GM12878 (cell line): ENCODE data around the gene SORL1. TPM values are rescaled to one million over a fixed set of nuclear protein-coding genes. Genes with fewer than 3 reads are reported as not detected.
A peak's percentile ranks its signal among the peaks of the same experiment; 100 is the strongest.

ENCODE experiments used
- ATAC-seq: fragments of 200-7000 bp; cut with Tn5 transposase; 3 replicates; pipeline ENCODE4 v1.9.1; 2020; ENCODE audit warnings: mild to moderate bottlenecking, moderate library complexity
- BruUV-seq: library from RNA; stranded (reverse); fragments of 400-500 nt; replicated peaks from 2 replicates; lab custom pipeline; 2021; lab: Mats Ljungman, UMichigan
- CTCF ChIA-PET: fragments of 300-600 bp; sonication (Branson Sonifier 250); formaldehyde crosslinking; extraction: SDS; loops from one replicate; lab custom pipeline; 2021; ENCODE audit warnings: inconsistent platforms; lab: Yijun Ruan, JAX
- POLR2A ChIA-PET: fragments of 350-600 bp; formaldehyde crosslinking; extraction: SDS; loops from one replicate; lab custom pipeline; 2021; ENCODE audit warnings: inconsistent platforms; lab: Charles Lee
- RAD21 ChIA-PET: fragments of 300-600 bp; sonication (Branson Sonifier 250); formaldehyde crosslinking; loops from one replicate; lab custom pipeline; 2023; ENCODE audit warnings: antibody characterized with exemption; ENCODE audit not compliant: unreplicated experiment; lab: Charles Lee
- SMC1A ChIA-PET: fragments of 300-600 bp; sonication (Branson Sonifier 250); formaldehyde crosslinking; loops from one replicate; lab custom pipeline; 2023; ENCODE audit not compliant: unreplicated experiment, uncharacterized antibody; lab: Charles Lee
- DNase-seq: peaks from one replicate; pipeline ENCODE4 v3.0.0-alpha.2; 2011; ENCODE audit warnings: low read depth, low spot score
- FAIRE-seq: peaks from 3 replicates; lab custom pipeline; 2011; peaks lifted over from hg19 to GRCh38; lab: Jason Lieb, UNC
- H2AFZ ChIP-seq: 2 replicates; pipeline ENCODE4 v1.6.0; 2011; ENCODE audit warnings: low read depth, low read length, control low read depth; ENCODE audit not compliant: control insufficient read depth
- H3K27ac ChIP-seq: 2 replicates; pipeline ENCODE4 v1.5.1; 2011; ENCODE audit warnings: control low read depth; ENCODE audit not compliant: control insufficient read depth, insufficient read depth
- H3K27me3 ChIP-seq, 2 experiments: replicated peaks in 1 of 2; 2 replicates each; pipeline versions ENCODE4 v1.6.0 to v1.6.1; 2011; ENCODE audit warnings: low read length in 1 of 2; ENCODE audit not compliant: control insufficient read depth in 2 of 2, insufficient read depth in 2 of 2
- H3K36me3 ChIP-seq, 2 experiments: 2 replicates each; pipeline ENCODE4 v1.5.1; 2011; ENCODE audit warnings: low read length in 1 of 2; ENCODE audit not compliant: control insufficient read depth in 2 of 2, insufficient read depth in 2 of 2
- H3K4me1 ChIP-seq: 2 replicates; pipeline ENCODE4 v1.6.1; 2011; ENCODE audit warnings: mild to moderate bottlenecking, low read length, moderate library complexity, mixed read lengths; ENCODE audit not compliant: control insufficient read depth, insufficient read depth
- H3K4me2 ChIP-seq: 2 replicates; pipeline ENCODE4 v1.6.0; 2011; ENCODE audit warnings: control low read depth; ENCODE audit not compliant: control insufficient read depth, insufficient read depth
- H3K4me3 ChIP-seq: fragments of 200-600 bp; sonication (generic); 2 replicates; pipeline ENCODE4 v1.5.1; 2016
- H3K79me2 ChIP-seq: 2 replicates; pipeline ENCODE4 v1.6.0; 2011; ENCODE audit warnings: low read length; ENCODE audit not compliant: control insufficient read depth, insufficient read depth
- H3K9ac ChIP-seq: 2 replicates; pipeline ENCODE4 v1.8.0; 2011; ENCODE audit warnings: low read length, control low read depth, mixed read lengths; ENCODE audit not compliant: control insufficient read depth, insufficient read depth
- H3K9me3 ChIP-seq: replicated peaks from 3 replicates; pipeline ENCODE4 v1.5.1; 2011; ENCODE audit warnings: mild to moderate bottlenecking, low read length; ENCODE audit not compliant: control insufficient read depth, insufficient read depth
- H4K20me1 ChIP-seq: 2 replicates; pipeline ENCODE4 v1.6.0; 2011; ENCODE audit not compliant: control insufficient read depth, insufficient read depth
- ATF7 ChIP-seq: fragments of 450-650 bp; IDR thresholded peaks from 2 replicates; pipeline ENCODE4 v1.6.1; 2016; ENCODE audit warnings: low read depth, mild to moderate bottlenecking
- BACH1 ChIP-seq: fragments of 450-650 bp; IDR thresholded peaks from 2 replicates; pipeline ENCODE4 v1.6.1; 2017; ENCODE audit warnings: mild to moderate bottlenecking, borderline replicate concordance
- CHD2 ChIP-seq: IDR thresholded peaks from 2 replicates; pipeline ENCODE4 v1.6.1; 2011; ENCODE audit warnings: low read depth, low read length, improper control_type of control experiment, borderline replicate concordance
- CHD4 ChIP-seq: fragments of 200-600 bp; sonication (generic); IDR thresholded peaks from 2 replicates; pipeline ENCODE4 v1.6.1; 2016; ENCODE audit warnings: mild to moderate bottlenecking
- ETV6 ChIP-seq, 2 experiments: fragments of 450-650 bp in 1 of 2; IDR thresholded peaks in 1 of 2; conservative IDR thresholded peaks in 1 of 2; 2 replicates each; pipeline ENCODE4 v1.6.1; 2014; ENCODE audit warnings: antibody characterized with exemption in 1 of 2, borderline replicate concordance in 1 of 2, low read depth in 1 of 2, mild to moderate bottlenecking in 1 of 2, moderate library complexity in 1 of 2
- HCFC1 ChIP-seq: fragments of 150-350 bp; IDR thresholded peaks from 2 replicates; pipeline ENCODE4 v1.6.1; 2014; ENCODE audit warnings: low read length
- IRF4 ChIP-seq: IDR thresholded peaks from 2 replicates; pipeline ENCODE4 v1.6.1; 2011; ENCODE audit warnings: low read depth, low read length
- MEF2B ChIP-seq: fragments of 450-650 bp; IDR thresholded peaks from 2 replicates; pipeline ENCODE4 v1.6.1; 2018; ENCODE audit warnings: mild to moderate bottlenecking, moderate library complexity; ENCODE audit not compliant: partially characterized antibody, poor library complexity, severe bottlenecking
- MYC ChIP-seq: IDR thresholded peaks from 2 replicates; pipeline ENCODE4 v1.6.1; 2011; ENCODE audit warnings: mild to moderate bottlenecking, low read length, moderate library complexity, inconsistent platforms; ENCODE audit not compliant: insufficient read depth, insufficient replicate concordance, insufficient read length, severe bottlenecking
- NBN ChIP-seq: fragments of 450-650 bp; IDR thresholded peaks from 2 replicates; pipeline ENCODE4 v1.6.1; 2016
- NFIC ChIP-seq: IDR thresholded peaks from 2 replicates; pipeline ENCODE4 v1.6.1; 2012; ENCODE audit warnings: low read depth, mild to moderate bottlenecking, inconsistent platforms, low read length, moderate library complexity
- NFYB ChIP-seq: IDR thresholded peaks from 2 replicates; pipeline ENCODE4 v1.6.1; 2011; ENCODE audit warnings: low read depth, mild to moderate bottlenecking, low read length, improper control_type of control experiment, moderate library complexity; ENCODE audit not compliant: insufficient read depth
- NR2F1 ChIP-seq: fragments of 450-650 bp; conservative IDR thresholded peaks from 2 replicates; pipeline ENCODE4 v1.6.1; 2017; ENCODE audit warnings: mild to moderate bottlenecking
- PAX5 ChIP-seq: IDR thresholded peaks from 2 replicates; pipeline ENCODE4 v1.6.1; 2011; ENCODE audit warnings: low read depth, low read length, borderline replicate concordance
- SMAD5 ChIP-seq: IDR thresholded peaks from 2 replicates; pipeline ENCODE4 v1.6.1; 2016; ENCODE audit warnings: antibody characterized with exemption, low read depth
- SMARCA5 ChIP-seq: fragments of 450-650 bp; IDR thresholded peaks from 2 replicates; pipeline ENCODE4 v1.6.1; 2017; ENCODE audit warnings: mild to moderate bottlenecking
- TCF12 ChIP-seq: IDR thresholded peaks from 2 replicates; pipeline ENCODE4 v1.6.1; 2011; ENCODE audit warnings: low read depth, mild to moderate bottlenecking, low read length
- ZNF217 ChIP-seq: fragments of 450-650 bp; IDR thresholded peaks from 2 replicates; pipeline ENCODE4 v1.6.1; 2017; ENCODE audit warnings: antibody characterized with exemption, mild to moderate bottlenecking
- WGBS: methylation state at CpG from one replicate; pipeline ENCODE4 v1.1.6; 2016; ENCODE audit warnings: low lambda C conversion rate; ENCODE audit not compliant: insufficient replicate concordance, insufficient coverage; ENCODE audit errors: missing lambda C conversion rate; 5-methylcytosine and 5-hydroxymethylcytosine counted together
- in situ Hi-C: fragments of 300-500 bp; cut with MboI; formaldehyde crosslinking; loops from 9 replicates; pipeline ENCODE4 v1.14.3; 2018; ENCODE audit warnings: mixed read lengths
- intact Hi-C: fragments of 100-400 bp; cut with micrococcal nuclease; formaldehyde crosslinking; loops from one replicate; pipeline ENCODE4 v1.14.2; 2022; ENCODE audit not compliant: unreplicated experiment
- polyA plus RNA-seq, 11 experiments: library from polyadenylated mRNA; depleted of rRNA in 4 of 11; unstranded in 6 of 11; stranded (reverse) in 5 of 11; fragments of >200 nt; fragmentation: Nextera tagmentation in 4 of 11; fragmentation: Illumina TruSeq in 1 of 11; extraction: Ambion mirVana in 4 of 11; extraction: Trizol in 1 of 11; gene quantifications; 1 replicate in 1 of 11; 2 replicates in 10 of 11; pipeline versions ENCODE4 v1.2.1 to v1.2.3, GENCODE V29; 2011 to 2016; ENCODE audit warnings: inconsistent platforms in 2 of 11, missing spikeins in 2 of 11, low read depth in 1 of 11
- total RNA-seq, 4 experiments: library from RNA; depleted of rRNA in 3 of 4; stranded (reverse); fragments of >200 nt in 3 of 4; fragmentation: Illumina TruSeq in 1 of 4; extraction: Trizol in 1 of 4; gene quantifications; 2 replicates each; pipeline versions ENCODE4 v1.2.1 to v1.2.3, GENCODE V29; 2013 to 2021

SORL1 gene
- total and polyA plus RNA-seq, 10 of the 15 experiments (the other 5 are each of a cell fraction or from before 2014, with no cell fraction given) = 20.2 to 107 (median 59.9) TPM

DNA sequence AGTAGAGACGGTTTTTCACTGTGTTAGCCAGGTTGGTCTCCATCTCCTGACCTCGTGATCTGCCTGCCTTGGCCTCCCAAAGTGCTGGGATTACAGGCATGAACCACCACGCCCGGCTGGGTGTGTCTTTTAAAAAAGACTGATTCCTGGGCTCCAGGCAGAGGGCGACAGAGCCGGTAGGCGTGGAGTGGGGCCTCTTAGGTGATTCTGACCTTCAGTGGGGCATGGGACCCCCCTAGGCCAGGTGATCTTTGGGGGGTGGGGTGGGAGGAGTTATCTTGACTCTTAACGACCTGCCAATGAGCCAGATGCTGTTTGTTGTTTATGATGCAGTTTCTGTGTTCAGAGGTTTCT lies 13.6 kb downstream of the SORL1 start:
- POLR2A ChIA-PET = interaction anchor here (0.5 to 7.9 kb wide), 9 partner anchors 9 to 133 kb away, joined by 4 to 86 read pairs (median 8); partner anchors contain the start of genes SORL1 and SORL1-AS1
- intact Hi-C loops = loop anchor here (1.0 kb wide), 1 partner anchor 125 kb away; no protein-coding TSS in a partner anchor
- Histone ChIP-seq H3K9ac (peak overlapping the region; percentile 32), H3K9me3 (no peaks in the 10 kb centered on the region), H3K27me3 (no peaks in the 10 kb centered on the region), H3K4me2 (peak overlapping the region; percentile 50), H4K20me1 (no peaks in the 10 kb centered on the region), H3K4me3 (peak overlapping the region; percentile 57), H3K36me3 (peaks cover 10 to 13% of the 10 kb centered on the region in 2 experiments; a peak in 3 of 4 replicates), H3K79me2 (peaks cover 95% of the 10 kb centered on the region), H2AFZ (no peak overlapping the region), H3K27ac (peak overlapping the region; percentile 83), H3K4me1 (peaks cover 84% of the 10 kb centered on the region)
- ATAC-seq = no peak
- DNase-seq = no peak
- no peak for TF ChIP-seq NBN
- no peak for TF ChIP-seq SMAD5
- TF ChIP-seq IRF4 = no peak
- TF ChIP-seq MEF2B = no peak
- 0 out of 2 replicates have a peak, but pooled peaks have one; percentile 5 for TF ChIP-seq TCF12
- TF ChIP-seq NFIC = peak; percentile 1; the same call in 1 of the 2 replicates
- no peak for TF ChIP-seq HCFC1
- no peak for TF ChIP-seq MYC
- no peak for TF ChIP-seq ETV6 (conservative IDR thresholded peaks at IDR 0.05 in 1 of 2, IDR thresholded peaks at IDR 0.05 in 1 of 2; ENCODE audit: borderline replicate concordance in 1 of 2, low read depth in 1 of 2)
- TF ChIP-seq CHD4 = no peak
- no peak for TF ChIP-seq PAX5
- 0 out of 2 replicates have a peak, but pooled peaks have one; percentile 21 for TF ChIP-seq NR2F1
- no peak for TF ChIP-seq BACH1
- no peak for TF ChIP-seq ATF7
- TF ChIP-seq CHD2 = no peak
- TF ChIP-seq ZNF217 = peak; percentile 28; the same call in 1 of the 2 replicates
- 0 out of 2 replicates have a peak, but pooled peaks have one; percentile 50 for TF ChIP-seq SMARCA5
- no peak for TF ChIP-seq NFYB
- in situ Hi-C loops = loop anchor here (25.0 kb wide), 1 partner anchor 1597 kb away; the partner anchor contains the start of gene HSPA8
- SMC1A ChIA-PET = interaction anchor here (0.7 to 15.0 kb wide), 23 partner anchors 9 to 149 kb away, joined by 3 to 266 read pairs (median 6); partner anchors contain the start of genes SORL1 and SORL1-AS1
- WGBS = 19% methylated on average over 8 of the region's 8 CpGs
- RAD21 ChIA-PET = interaction anchor here (0.7 to 10.9 kb wide), 15 partner anchors 9 to 146 kb away, joined by 3 to 232 read pairs (median 10); partner anchors contain the start of genes SORL1 and SORL1-AS1
- FAIRE-seq = no peak
- no TSS peak for BruUV-seq
- CTCF ChIA-PET = interaction anchor here (1.1 to 4.0 kb wide), 10 partner anchors 9 to 144 kb away, joined by 3 to 21 read pairs (median 5); partner anchors contain the start of genes SORL1 and SORL1-AS1
